ENCODE measurements around the gene SOCS1.

GRCh38 chr16:11210260-11210659, 45.7 kb downstream of the SOCS1 start:
- TF ChIP-seq CTCF (IDR thresholded peaks at IDR 0.05) = no peak
- TF ChIP-seq POLR2A (IDR thresholded peaks at IDR 0.05) = no peak
